Mammary epithelial cell (primary cell): ENCODE data around the gene LRP2BP.

Experiments
- CTCF ChIP-seq, 2 donors: IDR thresholded peaks in 1 of 2; conservative IDR thresholded peaks in 1 of 2; 2 replicates each; pipeline ENCODE4 v1.5.1; 2011 to 2012; ENCODE audit warnings: inconsistent platforms in 2 of 2, low read length in 2 of 2, mild to moderate bottlenecking in 2 of 2, control low read depth in 1 of 2, low read depth in 1 of 2; ENCODE audit not compliant: insufficient read depth in 1 of 2; ENCODE audit errors: extremely low read depth in 1 of 2
- EZH2 ChIP-seq: IDR thresholded peaks from 2 replicates; pipeline ENCODE4 v1.6.1; 2012; ENCODE audit warnings: low read length, inconsistent platforms, borderline replicate concordance

GRCh38 chr4:185332575-185333464 is 62.9 kb downstream of the LRP2BP start:
- TF ChIP-seq CTCF (conservative IDR thresholded peaks at IDR 0.05 in 1 of 2, IDR thresholded peaks at IDR 0.05 in 1 of 2; ENCODE audit: extremely low read depth in 1 of 2, insufficient read depth in 1 of 2, low read depth in 1 of 2, low read length in 2 of 2) (no peak), EZH2 (no peak)
